Tibial nerve (tissue), 4 donors: ENCODE measurements around the gene PPFIA2. TPM values are rescaled to one million over a fixed set of nuclear protein-coding genes. Genes with fewer than 3 reads are reported as not detected.

Experiments used
- DNase-seq, 2 donors: peaks; one replicate each; pipeline ENCODE4 v3.0.0-alpha.2; 2019; ENCODE audit warnings: low spot score in 2 of 2
- H3K27ac ChIP-seq, 4 donors: fragments of 200-600 bp; sonication (generic) in 3 of 4; one replicate each; pipeline ENCODE4 v1.5.1; 2017 to 2019; ENCODE audit warnings: mild to moderate bottlenecking in 1 of 4
- H3K27me3 ChIP-seq, 2 donors: fragments of 200-600 bp; sonication (generic) in 1 of 2; one replicate each; pipeline versions ENCODE4 v1.5.1 to v1.6.0; 2017 to 2019
- H3K36me3 ChIP-seq, 3 donors: fragments of 200-600 bp; sonication (generic); one replicate each; pipeline ENCODE4 v1.5.1; 2018 to 2019
- H3K4me1 ChIP-seq, 4 donors: fragments of 200-600 bp; sonication (generic) in 3 of 4; one replicate each; pipeline ENCODE4 v1.5.1; 2017 to 2019
- H3K4me3 ChIP-seq, 4 donors: fragments of 200-600 bp; sonication (generic) in 3 of 4; one replicate each; pipeline ENCODE4 v1.5.1; 2017 to 2019; ENCODE audit warnings: mild to moderate bottlenecking in 1 of 4, moderate library complexity in 1 of 4
- H3K9me3 ChIP-seq, 4 donors: fragments of 200-600 bp; sonication (generic) in 3 of 4; one replicate each; pipeline ENCODE4 v1.5.1; 2017 to 2019
- CTCF ChIP-seq, 5 experiments: fragments of 200-600 bp in 3 of 5; fragments of 450-650 bp in 2 of 5; sonication (generic) in 3 of 5; IDR thresholded peaks; one replicate each; pipeline ENCODE4 v1.5.1; 2016 to 2019; ENCODE audit warnings: antibody characterized with exemption in 5 of 5, mild to moderate bottlenecking in 3 of 5, moderate library complexity in 2 of 5
- EP300 ChIP-seq, 2 donors: sonication (generic); formaldehyde crosslinking; IDR thresholded peaks; one replicate each; pipeline ENCODE4 v1.6.1; 2017; ENCODE audit warnings: antibody characterized with exemption in 2 of 2, mild to moderate bottlenecking in 1 of 2
- POLR2A ChIP-seq, 2 donors: fragments of 450-650 bp; IDR thresholded peaks; one replicate each; pipeline ENCODE4 v1.6.1; 2017; ENCODE audit warnings: antibody characterized with exemption in 2 of 2, mild to moderate bottlenecking in 2 of 2, moderate library complexity in 2 of 2
- WGBS, 2 donors: methylation state at CpG; one replicate each; pipeline ENCODE4 v1.1.5; 2018; 5-methylcytosine and 5-hydroxymethylcytosine counted together
- total RNA-seq, 4 donors: library from RNA; depleted of rRNA; stranded (reverse); fragments of >200 nt; gene quantifications; one replicate each; pipeline ENCODE4 v1.1.0, GENCODE V29; 2016

Gene PPFIA2
- total RNA-seq, 4 donors from 2014 or later = 5.5 to 20.3 (median 13.2) TPM

- TF ChIP-seq EP300 (IDR thresholded peaks at IDR 0.05) (no peak), POLR2A (IDR thresholded peaks at IDR 0.05) (no peak), CTCF (IDR thresholded peaks at IDR 0.05) (no peak)
- Histone ChIP-seq H3K4me1 (no peaks in the 10 kb centered on the region), H3K9me3 (no peaks in the 10 kb centered on the region), H3K36me3 (no peaks in the 10 kb centered on the region), H3K27me3 (no peaks in the 10 kb centered on the region), H3K4me3 (no peak overlapping the region), H3K27ac (no peak overlapping the region)
- DNase-seq = no peak
These were observed 434.1 kb downstream of the PPFIA2 start for GRCh38 chr12:81325086-81325485.

GRCh38 chr12:81314903-81315531 lies 444.1 kb downstream of the PPFIA2 start:
- H3K27me3 ChIP-seq = no peaks in the 10 kb centered on the region
- 81 to 88% methylated on average over 2 of the region's 2 CpGs for WGBS, 2 donors
- H3K36me3 ChIP-seq = no peaks in the 10 kb centered on the region
- no peak overlapping the region for H3K27ac ChIP-seq
- no peak overlapping the region for H3K4me3 ChIP-seq
- no peaks in the 10 kb centered on the region for H3K4me1 ChIP-seq
- DNase-seq = no peak
- no peaks in the 10 kb centered on the region for H3K9me3 ChIP-seq
- TF ChIP-seq EP300 (IDR thresholded peaks at IDR 0.05) = no peak
- TF ChIP-seq CTCF (IDR thresholded peaks at IDR 0.05) = no peak
- TF ChIP-seq POLR2A (IDR thresholded peaks at IDR 0.05) = no peak

- no peaks in the 10 kb centered on the region for H3K36me3 ChIP-seq
- WGBS, 2 donors = 62 to 76% methylated on average over 3 of the region's 3 CpGs
- no peak overlapping the region for H3K27ac ChIP-seq
- no peak for DNase-seq
- H3K27me3 ChIP-seq = no peaks in the 10 kb centered on the region
- H3K4me3 ChIP-seq = no peak overlapping the region
- no peaks in the 10 kb centered on the region for H3K9me3 ChIP-seq
- no peaks in the 10 kb centered on the region for H3K4me1 ChIP-seq
- TF ChIP-seq EP300 (IDR thresholded peaks at IDR 0.05) (no peak), POLR2A (IDR thresholded peaks at IDR 0.05) (no peak), CTCF (IDR thresholded peaks at IDR 0.05) (no peak)
These were observed 455.2 kb downstream of the PPFIA2 start for GRCh38 chr12:81303935-81304334.

GRCh38 chr12:81300454-81300853 lies 458.7 kb downstream of the PPFIA2 start:
- H3K27me3 ChIP-seq = no peaks in the 10 kb centered on the region
- no peak for DNase-seq
- TF ChIP-seq EP300 (IDR thresholded peaks at IDR 0.05) (no peak), CTCF (IDR thresholded peaks at IDR 0.05) (no peak), POLR2A (IDR thresholded peaks at IDR 0.05) (no peak)
- H3K27ac ChIP-seq = no peak overlapping the region
- 66 to 73% methylated on average over 2 of the region's 2 CpGs for WGBS, 2 donors
- H3K36me3 ChIP-seq = no peaks in the 10 kb centered on the region
- no peaks in the 10 kb centered on the region for H3K9me3 ChIP-seq
- H3K4me1 ChIP-seq = no peaks in the 10 kb centered on the region
- no peak overlapping the region for H3K4me3 ChIP-seq

GRCh38 chr12:81297601-81298000 lies 461.5 kb downstream of the PPFIA2 start:
- TF ChIP-seq EP300 (IDR thresholded peaks at IDR 0.05) (no peak), CTCF (IDR thresholded peaks at IDR 0.05) (no peak), POLR2A (IDR thresholded peaks at IDR 0.05) (no peak)
- no peak for DNase-seq
- Histone ChIP-seq H3K4me3 (no peak overlapping the region), H3K27me3 (no peaks in the 10 kb centered on the region), H3K27ac (no peak overlapping the region), H3K36me3 (no peaks in the 10 kb centered on the region), H3K4me1 (no peaks in the 10 kb centered on the region), H3K9me3 (no peaks in the 10 kb centered on the region)
- WGBS, 2 donors = 48 to 54% methylated on average over 3 of the region's 3 CpGs
